Activated gamma-delta T cell treated with anti-CD3 and anti-CD28 coated beads, Interleukin-2, amount 50 U/mL, for 16 hours (primary cell): ENCODE data around the gene LRMDA.
"Not testable (repeated sequence)": the region's sequence is repeated elsewhere in the genome, so short reads cannot be mapped to it uniquely, and the experiment has no call there.

Experiments
- DNase-seq: peaks from one replicate; pipeline ENCODE4 v3.0.0-alpha.2; 2020; ENCODE audit warnings: low read depth

The LRMDA gene

GRCh38 chr10:76051007-76051936 is 619.8 kb downstream of the LRMDA start:
- DNase-seq = no peak

- DNase-seq = no peak
Observed at GRCh38 chr10:76052682-76053503, 621.5 kb downstream of the LRMDA start.

GRCh38 chr10:76055466-76055865 is 624.0 kb downstream of the LRMDA start:
- DNase-seq = no peak

GRCh38 chr10:76055963-76056362 is 624.5 kb downstream of the LRMDA start:
- no peak for DNase-seq

GRCh38 chr10:76060993-76061392 is 629.6 kb downstream of the LRMDA start:
- not testable (repeated sequence) for DNase-seq

- no peak for DNase-seq
Observed at GRCh38 chr10:76066457-76066856, 635.0 kb downstream of the LRMDA start.

- no peak for DNase-seq
Observed at GRCh38 chr10:76067447-76067846, 636.0 kb downstream of the LRMDA start.

GRCh38 chr10:76068856-76069255 is 637.4 kb downstream of the LRMDA start:
- no peak for DNase-seq

GRCh38 chr10:76070916-76071315 is 639.5 kb downstream of the LRMDA start:
- DNase-seq = no peak

- no peak for DNase-seq
Observed at GRCh38 chr10:76071653-76072365, 640.4 kb downstream of the LRMDA start.

- DNase-seq = no peak
Observed at GRCh38 chr10:76072384-76072783, 641.0 kb downstream of the LRMDA start.

GRCh38 chr10:76073524-76073923 is 642.1 kb downstream of the LRMDA start:
- DNase-seq = no peak

- no peak for DNase-seq
Observed at GRCh38 chr10:76074659-76075058, 643.2 kb downstream of the LRMDA start.

GRCh38 chr10:76080451-76080850 is 649.0 kb downstream of the LRMDA start:
- DNase-seq = no peak

- DNase-seq = no peak
Observed at GRCh38 chr10:76080991-76081390, 649.6 kb downstream of the LRMDA start.

- no peak for DNase-seq
Observed at GRCh38 chr10:76082232-76082631, 650.8 kb downstream of the LRMDA start.

- DNase-seq = no peak
Observed at GRCh38 chr10:76082956-76083355, 651.5 kb downstream of the LRMDA start.

- no peak for DNase-seq
Observed at GRCh38 chr10:76085002-76085816, 653.8 kb downstream of the LRMDA start.

GRCh38 chr10:76085817-76086167 is 654.4 kb downstream of the LRMDA start:
- DNase-seq = no peak

GRCh38 chr10:76086170-76086760 is 654.8 kb downstream of the LRMDA start:
- DNase-seq = no peak
